D341Med (cell line): ENCODE results near the gene CACUL1.

Source experiments
- DNase-seq: peaks from one replicate; pipeline ENCODE4 v3.0.0; 2012; ENCODE audit warnings: low spot score

Gene CACUL1

DNA sequence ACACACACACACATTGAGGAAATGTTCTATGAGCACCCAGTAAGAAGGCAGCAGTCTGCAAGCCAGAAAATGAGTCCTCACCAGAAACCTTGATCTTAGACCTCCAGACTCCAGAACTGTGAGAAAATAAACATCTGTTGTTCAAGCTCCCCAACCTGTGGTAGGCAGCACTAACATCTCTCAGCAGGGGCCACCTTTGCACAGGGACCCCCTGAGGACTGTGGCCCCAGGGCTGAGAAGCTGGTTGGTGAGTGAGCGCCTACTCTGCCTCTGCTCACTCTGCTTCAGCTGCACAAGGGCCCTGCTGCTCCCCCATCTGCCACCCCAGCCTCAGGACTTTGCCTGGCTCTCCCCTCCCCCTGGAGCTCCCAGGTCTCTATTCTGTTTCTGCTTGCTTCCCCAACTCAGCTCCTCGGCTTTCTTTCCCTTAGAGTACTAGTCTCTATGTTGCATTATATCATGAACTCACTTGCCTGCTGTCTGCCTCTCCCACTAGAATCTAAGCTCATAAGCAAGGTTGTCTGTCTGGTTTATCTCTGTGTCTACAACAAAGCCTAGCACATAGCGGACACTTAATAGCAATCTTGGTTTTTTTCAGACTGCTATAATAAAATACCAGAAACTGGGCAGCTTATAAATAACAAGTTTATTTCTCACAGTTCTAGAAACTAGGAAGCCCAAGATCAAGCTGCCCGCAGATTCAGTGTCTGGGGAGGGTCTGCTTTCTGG lies 118.9 kb downstream of the CACUL1 start:
- no peak for DNase-seq

GRCh38 chr10:118633786-118634185 lies 121.0 kb downstream of the CACUL1 start:
- DNase-seq, result no peak

DNA sequence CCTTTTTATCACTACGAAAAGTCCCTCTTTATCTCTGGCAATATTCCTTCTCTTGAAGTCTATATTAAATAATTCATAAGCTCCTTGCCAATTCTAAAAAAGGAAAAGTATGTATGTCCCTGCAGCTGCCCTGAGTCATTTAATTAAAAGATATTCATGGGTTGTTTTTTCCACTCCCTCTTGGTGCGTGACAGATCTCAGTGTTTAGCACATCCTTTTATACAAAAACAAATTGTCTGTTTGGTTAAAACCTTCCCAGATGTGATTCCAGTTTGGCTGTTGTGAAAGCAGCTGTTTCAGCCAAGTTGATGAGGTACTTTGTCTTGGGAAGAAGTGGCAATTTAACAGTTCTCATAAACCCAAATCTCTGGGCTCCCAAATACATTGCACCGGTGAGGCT lies 125.6 kb downstream of the CACUL1 start:
- no peak for DNase-seq

- no peak for DNase-seq
Observed at GRCh38 chr10:118628397-118628796, 126.4 kb downstream of the CACUL1 start.

DNA sequence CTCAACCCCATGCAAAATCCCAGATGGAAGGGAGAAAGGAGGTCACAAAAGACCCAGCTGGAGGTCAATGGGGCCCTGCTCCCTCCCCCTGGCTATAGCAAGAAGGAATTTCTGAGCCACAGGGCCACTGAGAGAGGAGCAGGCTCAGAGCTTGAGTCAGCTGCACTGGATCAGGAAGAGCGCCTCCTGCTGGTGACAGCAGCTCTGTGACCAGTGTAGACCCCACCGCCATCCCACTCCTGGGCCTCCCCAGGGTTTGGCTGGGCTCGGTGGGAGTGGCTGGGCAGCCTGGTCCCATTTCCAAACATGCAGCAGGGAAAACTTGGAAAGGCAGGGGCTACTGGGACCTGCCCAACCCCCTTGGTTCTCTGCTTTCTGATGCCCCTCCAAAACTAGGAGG lies 127.8 kb downstream of the CACUL1 start:
- no peak for DNase-seq
